GM21447 (cell line): ENCODE data around the gene ATXN7L2.

ENCODE experiments used
- ATAC-seq: cut with Tn5 transposase; IDR thresholded peaks from one replicate; pipeline ENCODE4 v1.9.1; 2021; ENCODE audit not compliant: unreplicated experiment

Gene ATXN7L2

GRCh38 chr1:109495738-109496137 lies 12.0 kb downstream of the ATXN7L2 start:
- no peak for ATAC-seq

GRCh38 chr1:109497449-109498160 lies 13.9 kb downstream of the ATXN7L2 start:
- ATAC-seq: no peak

GRCh38 chr1:109498161-109498801 lies 14.6 kb downstream of the ATXN7L2 start:
- ATAC-seq: no peak

GRCh38 chr1:109499081-109499480 lies 15.4 kb downstream of the ATXN7L2 start:
- ATAC-seq: no peak

GRCh38 chr1:109499661-109500536 lies 16.2 kb downstream of the ATXN7L2 start:
- no peak for ATAC-seq

- no peak for ATAC-seq
Observed at GRCh38 chr1:109500941-109501381, 17.3 kb downstream of the ATXN7L2 start.

- no peak for ATAC-seq
Observed at GRCh38 chr1:109501644-109502363, 18.1 kb downstream of the ATXN7L2 start.

GRCh38 chr1:109502364-109502851 lies 18.7 kb downstream of the ATXN7L2 start:
- no peak for ATAC-seq

GRCh38 chr1:109503935-109504334 lies 20.2 kb downstream of the ATXN7L2 start:
- no peak for ATAC-seq

GRCh38 chr1:109504974-109505373 lies 21.3 kb downstream of the ATXN7L2 start:
- ATAC-seq: no peak

GRCh38 chr1:109508001-109508872 lies 24.5 kb downstream of the ATXN7L2 start:
- no peak for ATAC-seq

GRCh38 chr1:109508873-109509175 lies 25.1 kb downstream of the ATXN7L2 start:
- no peak for ATAC-seq

GRCh38 chr1:109509176-109510134 lies 25.8 kb downstream of the ATXN7L2 start, which contains the start of gene AMIGO1:
Gene AMIGO1, minus strand, starts transcription at chr1:109509727. Its CDS starts 815 bp downstream, at chr1:109508912.
- no peak for ATAC-seq

- no peak for ATAC-seq
Observed at GRCh38 chr1:109513110-109513710, 29.5 kb downstream of the ATXN7L2 start.

GRCh38 chr1:109514846-109515245 lies 31.1 kb downstream of the ATXN7L2 start:
- ATAC-seq: no peak

- no peak for ATAC-seq
Observed at GRCh38 chr1:109516872-109517271, 33.2 kb downstream of the ATXN7L2 start.

GRCh38 chr1:109517337-109517736 lies 33.6 kb downstream of the ATXN7L2 start:
- no peak for ATAC-seq
